Kidney (tissue), 14 donors: ENCODE measurements around the gene ODAD3. TPM values are rescaled to one million over a fixed set of nuclear protein-coding genes. Genes with fewer than 3 reads are reported as not detected.
A peak's percentile ranks its signal among the peaks of the same experiment; 100 is the strongest.

ENCODE experiments used
- DNase-seq, 5 donors: peaks; one replicate each; pipeline ENCODE4 v3.0.0-alpha.2; 2013 to 2020
- FAIRE-seq: peaks from 2 replicates; lab custom pipeline; 2012; peaks lifted over from hg19 to GRCh38; lab: Jason Lieb, UNC
- H3K27ac ChIP-seq, 2 donors: one replicate each; pipeline ENCODE4 v1.7.0; 2013; ENCODE audit warnings: low read depth in 2 of 2, low read length in 2 of 2, inconsistent platforms in 1 of 2
- H3K27me3 ChIP-seq: one replicate; pipeline ENCODE4 v1.7.1; 2013; ENCODE audit warnings: low read length, inconsistent platforms; ENCODE audit not compliant: control insufficient read depth, insufficient read depth
- H3K36me3 ChIP-seq, 3 donors: one replicate each; pipeline versions ENCODE4 v1.7.0 to v1.7.1; 2013; ENCODE audit warnings: low read length in 3 of 3, control low read depth in 1 of 3, inconsistent platforms in 1 of 3; ENCODE audit not compliant: insufficient read depth in 3 of 3, control insufficient read depth in 2 of 3
- H3K4me1 ChIP-seq, 3 donors: one replicate each; pipeline versions ENCODE4 v1.7.0 to v1.7.1; 2013; ENCODE audit warnings: low read length in 3 of 3, inconsistent platforms in 1 of 3, low read depth in 1 of 3; ENCODE audit not compliant: control insufficient read depth in 2 of 3, insufficient read depth in 2 of 3
- H3K4me3 ChIP-seq, 3 donors: one replicate each; pipeline versions ENCODE4 v1.7.0 to v1.8.1; 2013; ENCODE audit warnings: low read length in 3 of 3, control low read depth in 1 of 3, inconsistent platforms in 1 of 3
- H3K9ac ChIP-seq, 3 donors: one replicate each; pipeline versions ENCODE4 v1.7.0 to v1.7.1; 2013; ENCODE audit warnings: low read length in 3 of 3, control low read depth in 1 of 3, inconsistent platforms in 1 of 3
- H3K9me3 ChIP-seq, 3 donors: one replicate each; pipeline versions ENCODE4 v1.7.0 to v1.7.1; 2013; ENCODE audit warnings: low read length in 3 of 3, control low read depth in 1 of 3, inconsistent platforms in 1 of 3; ENCODE audit not compliant: control insufficient read depth in 2 of 3, insufficient read depth in 1 of 3
- CTCF ChIP-seq: IDR thresholded peaks from 3 replicates; pipeline ENCODE4 v1.5.1; 2012; ENCODE audit warnings: mild to moderate bottlenecking, moderate library complexity, borderline replicate concordance; ENCODE audit not compliant: insufficient read depth; ENCODE audit errors: extremely low read depth
- intact Hi-C: fragments of 100-400 bp; cut with DNase I; formaldehyde crosslinking; loops from one replicate; pipeline ENCODE4 v1.11.1; 2022
- polyA plus RNA-seq: library from polyadenylated mRNA; stranded (reverse); fragments of 350-450 nt; fragmentation: Illumina TruSeq; extraction: RNeasy Lipid Tissue Mini Kit (QIAGEN cat#74804); gene quantifications from one replicate; pipeline ENCODE4 v1.2.3, GENCODE V29; 2014; ENCODE audit warnings: low read depth, low replicate concordance; ENCODE audit not compliant: insufficient read depth
- total RNA-seq: library from RNA; stranded (reverse); fragmentation: NEBNext Ultra II Directional; extraction: Animal tissue kit (Norgen Biotek cat#: 25700); gene quantifications from one replicate; pipeline ENCODE4 v1.2.1, GENCODE V29; 2021
- donor health status: control.
- donor health status: control.
- donor health status: control.
- donor health status: control.
- donor health status: control.
- donor health status: DM: yes; HTN: yes; CAD: no.
- donor health status: Normal renal cell carcinoma (clear cell type).

Gene ODAD3
- total and polyA plus RNA-seq, 2 donors from 2014 or later, result 1.5 to 7.1 TPM

DNA sequence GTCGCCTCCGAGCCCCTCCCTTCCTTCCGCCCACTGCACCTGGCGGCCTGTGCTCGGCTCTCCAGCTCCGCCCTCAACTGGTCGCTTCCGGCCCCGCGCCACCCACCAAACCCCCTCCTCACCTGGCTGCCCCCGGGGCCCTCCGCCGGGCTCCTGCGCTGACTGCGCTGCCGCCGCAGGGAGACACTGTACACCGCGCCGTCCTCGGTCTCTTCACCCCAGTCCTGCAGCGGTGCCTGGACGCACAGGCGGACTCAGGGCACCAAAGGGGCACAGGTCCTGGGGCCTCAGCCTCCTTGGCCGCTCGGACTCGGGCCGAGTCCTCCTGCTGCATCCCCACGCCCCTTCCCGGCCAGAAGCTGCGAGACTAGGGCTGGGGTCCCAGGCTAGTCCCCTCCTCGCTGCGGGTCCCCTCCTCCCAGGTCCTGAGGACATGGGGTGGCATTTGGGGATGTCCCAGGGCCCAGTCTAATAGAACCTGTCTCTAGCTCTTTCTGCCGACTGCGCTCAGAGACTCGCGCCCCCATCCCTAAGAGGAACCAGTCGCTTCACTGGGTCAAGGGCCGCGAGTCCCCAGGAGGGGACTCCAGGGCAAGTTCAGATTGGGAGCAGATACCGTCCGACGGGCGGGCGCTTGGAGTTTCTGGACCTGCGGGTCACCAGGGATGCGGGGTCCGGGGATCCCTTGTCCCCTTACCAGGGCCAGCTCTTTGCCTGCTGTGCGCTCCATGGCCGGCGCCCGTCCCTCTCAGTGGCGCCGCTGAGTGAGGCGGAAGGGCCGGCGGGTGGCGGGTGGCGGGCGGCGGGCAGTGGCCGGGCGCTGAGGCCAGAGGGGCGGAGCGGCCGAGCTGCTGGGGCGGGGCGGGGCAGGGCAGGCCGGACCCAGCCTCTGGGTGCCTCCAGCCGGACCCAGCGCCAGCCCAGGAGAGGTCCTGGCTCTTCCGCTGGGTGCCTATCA lies 16.1 kb downstream of the ODAD3 start, which contains the start of gene RGL3:
RGL3 (minus strand) TSS at position 766 of the 958 bp plus-strand sequence; CDS start at position 730, 36 bp downstream.
- peak within 1 kb of the TSS; percentile 46 to 82 (median 78) for H3K4me3 ChIP-seq
- H3K27me3 ChIP-seq, result peaks cover 11% of the 10 kb centered on the region
- FAIRE-seq (no peak), DNase-seq (peak; percentile 69 to 87 (median 86))
- no peaks in the 10 kb centered on the region for H3K9me3 ChIP-seq
- no peaks in the 10 kb centered on the region for H3K36me3 ChIP-seq
- TF ChIP-seq CTCF, result no peak
- peaks cover 0 to 20% (median 6%) of the 10 kb centered on the region in 3 donors for H3K4me1 ChIP-seq
- peak within 1 kb of the TSS in 2 of 3 donors; percentile 83 to 93 for H3K9ac ChIP-seq
- peak within 1 kb of the TSS; percentile 91 to 93 for H3K27ac ChIP-seq
- intact Hi-C loops, result no loop called here

- Histone ChIP-seq H3K4me1 (peaks cover 0 to 20% (median 6%) of the 10 kb centered on the region in 3 donors), H3K27me3 (peaks cover 6% of the 10 kb centered on the region), H3K9me3 (no peaks in the 10 kb centered on the region), H3K4me3 (peak overlapping the region; percentile 46 to 82 (median 78)), H3K9ac (peak overlapping the region in 1 of 3 donors; percentile 83), H3K27ac (peak overlapping the region; percentile 91 to 93), H3K36me3 (no peaks in the 10 kb centered on the region)
- TF ChIP-seq CTCF, result no peak
- DNase-seq (peak in 3 of 5 donors; percentile 72 to 89 (median 88)), FAIRE-seq (no peak)
- intact Hi-C loops, result no loop called here
These were observed 16.8 kb downstream of the ODAD3 start for GRCh38 chr19:11418094-11418548.

DNA sequence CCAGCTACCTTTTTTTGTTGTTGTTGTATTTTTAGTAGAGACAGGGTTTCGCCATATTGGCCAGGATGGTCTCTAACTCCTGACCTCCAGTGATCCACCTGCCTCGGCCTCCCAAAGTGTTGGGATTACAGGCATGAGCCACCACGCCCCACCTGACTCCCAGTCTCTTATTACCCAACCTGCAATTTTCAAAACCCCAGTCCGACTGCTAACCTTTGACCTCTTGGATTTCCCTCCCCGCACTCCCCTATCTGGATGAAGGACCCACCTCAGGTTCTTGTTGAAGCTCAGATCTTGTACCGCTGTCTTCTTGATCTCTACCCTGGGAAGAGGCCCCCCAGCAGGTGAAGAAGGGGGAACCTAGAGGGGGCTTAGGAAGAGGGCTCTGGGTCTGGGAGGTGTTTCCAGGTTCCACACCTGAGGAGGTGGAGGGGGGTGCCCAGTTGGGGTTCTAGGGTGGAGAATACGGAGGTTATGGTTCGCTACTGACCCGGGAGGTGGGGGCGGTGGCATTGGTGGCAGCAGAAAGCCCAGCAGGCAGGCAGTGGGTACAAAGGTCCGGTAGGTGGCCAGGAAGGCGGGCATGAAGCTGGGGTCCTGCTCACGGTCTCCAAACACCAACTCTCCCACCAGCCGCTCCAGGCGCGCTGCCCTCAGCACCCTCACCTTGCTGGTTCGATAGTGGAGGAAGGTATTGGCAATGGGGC lies 18.4 kb downstream of the ODAD3 start:
- Histone ChIP-seq H3K9ac (no peak overlapping the region), H3K36me3 (no peaks in the 10 kb centered on the region), H3K4me1 (peaks cover 0 to 15% (median 6%) of the 10 kb centered on the region in 3 donors), H3K27me3 (peaks cover 3% of the 10 kb centered on the region), H3K4me3 (no peak overlapping the region), H3K27ac (no peak overlapping the region), H3K9me3 (no peaks in the 10 kb centered on the region)
- no peak for FAIRE-seq
- no peak for TF ChIP-seq CTCF
- no peak for DNase-seq
- intact Hi-C loops, result no loop called here
